B cell (primary cell): ENCODE results near the gene MAPK14. TPM values are rescaled to one million over a fixed set of nuclear protein-coding genes. Genes with fewer than 3 reads are reported as not detected.

Experiments used
- ATAC-seq: fragments of 200-7000 bp; cut with Tn5 transposase; one replicate; pipeline ENCODE4 v1.10.0; 2021; ENCODE audit warnings: low read depth, mild to moderate bottlenecking, moderate number of reproducible peaks, moderate library complexity
- CTCF ChIA-PET: fragments of 350-600 bp; sonication (Branson Sonifier 250); formaldehyde crosslinking; loops from one replicate; lab custom pipeline; 2021; ENCODE audit warnings: antibody characterized with exemption, inconsistent platforms; lab: Charles Lee
- POLR2A ChIA-PET: fragments of 350-600 bp; sonication (Branson Sonifier 250); formaldehyde crosslinking; loops from one replicate; lab custom pipeline; 2021; ENCODE audit warnings: antibody characterized with exemption; lab: Charles Lee
- DNase-seq: peaks from one replicate; pipeline ENCODE4 v3.0.0; 2013
- H2AFZ ChIP-seq: 2 replicates; pipeline ENCODE4 v1.6.1; 2012; ENCODE audit warnings: mild to moderate bottlenecking, low read depth, low read length; ENCODE audit not compliant: insufficient read depth, poor library complexity, severe bottlenecking
- H3K27ac ChIP-seq, 2 donors: 1 replicate in 1 of 2; 2 replicates in 1 of 2; pipeline ENCODE4 v1.5.1; 2012 to 2013; ENCODE audit warnings: low read length in 2 of 2, mild to moderate bottlenecking in 2 of 2, moderate library complexity in 1 of 2
- H3K27me3 ChIP-seq, 4 experiments: fragments of 200-600 bp in 1 of 4; sonication (generic) in 1 of 4; replicated peaks in 1 of 4; 1 replicate in 2 of 4; 2 replicates in 2 of 4; pipeline versions ENCODE4 v1.6.1 to v1.7.0; 2013 to 2016; ENCODE audit warnings: low read length in 3 of 4, mild to moderate bottlenecking in 2 of 4, mixed read lengths in 1 of 4, moderate library complexity in 1 of 4; ENCODE audit not compliant: insufficient read depth in 4 of 4, control insufficient read depth in 3 of 4; ENCODE audit errors: control extremely low read depth in 1 of 4
- H3K36me3 ChIP-seq, 2 experiments: replicated peaks in 1 of 2; 1 replicate in 1 of 2; 2 replicates in 1 of 2; pipeline versions ENCODE4 v1.6.1 to v1.7.1; 2013; ENCODE audit warnings: low read length in 1 of 2; ENCODE audit not compliant: insufficient read depth in 2 of 2, control insufficient read depth in 1 of 2; ENCODE audit errors: control extremely low read depth in 1 of 2, extremely low read depth in 1 of 2
- H3K4me1 ChIP-seq, 2 donors: fragments of 200-600 bp in 1 of 2; sonication (generic) in 1 of 2; 1 replicate in 1 of 2; 2 replicates in 1 of 2; pipeline versions ENCODE4 v1.5.1 to v1.6.1; 2013 to 2017; ENCODE audit warnings: low read length in 2 of 2; ENCODE audit not compliant: control insufficient read depth in 2 of 2, insufficient read depth in 2 of 2
- H3K4me2 ChIP-seq: replicated peaks from 2 replicates; pipeline ENCODE3; 2012; ENCODE audit warnings: mild to moderate bottlenecking, low read depth, low read length; ENCODE audit not compliant: poor library complexity, severe bottlenecking
- H3K4me3 ChIP-seq, 5 experiments: fragments of 200-600 bp in 1 of 5; sonication (generic) in 1 of 5; 1 replicate in 3 of 5; 2 replicates in 2 of 5; pipeline versions ENCODE4 v1.5.1 to v1.7.0; 2011 to 2016; ENCODE audit warnings: low read length in 4 of 5, mild to moderate bottlenecking in 4 of 5, low read depth in 2 of 5, control low read depth in 1 of 5, moderate library complexity in 1 of 5; ENCODE audit not compliant: insufficient read depth in 1 of 5; ENCODE audit errors: control extremely low read depth in 1 of 5, extremely low read depth in 1 of 5
- H3K79me2 ChIP-seq: fragments of 200-600 bp; sonication (generic); one replicate; pipeline ENCODE4 v1.6.0; 2016; ENCODE audit warnings: low read length; ENCODE audit not compliant: control insufficient read depth, insufficient read depth
- H3K9ac ChIP-seq: fragments of 200-600 bp; sonication (generic); 2 replicates; pipeline ENCODE4 v1.6.1; 2017; ENCODE audit warnings: mild to moderate bottlenecking, low read length, moderate library complexity
- H3K9me3 ChIP-seq, 3 donors: one replicate each; pipeline versions ENCODE4 v1.6.1 to v1.7.1; 2013; ENCODE audit warnings: low read length in 2 of 3; ENCODE audit not compliant: control insufficient read depth in 2 of 3, insufficient read depth in 1 of 3; ENCODE audit errors: control extremely low read depth in 1 of 3
- H4K20me1 ChIP-seq: 2 replicates; pipeline ENCODE4 v1.6.0; 2012; ENCODE audit warnings: mild to moderate bottlenecking, low read length; ENCODE audit not compliant: insufficient read depth, control insufficient read depth, poor library complexity, severe bottlenecking
- H3K27ac Mint-ChIP-seq: one replicate; pipeline ENCODE4 v1.8.0; 2021; ENCODE audit warnings: mixed read lengths
- H3K27me3 Mint-ChIP-seq: one replicate; pipeline ENCODE4 v1.8.0; 2021; ENCODE audit warnings: mixed read lengths
- H3K4me1 Mint-ChIP-seq: one replicate; pipeline ENCODE4 v1.8.0; 2021; ENCODE audit warnings: mixed read lengths
- H3K4me3 Mint-ChIP-seq: one replicate; pipeline ENCODE4 v1.8.0; 2021; ENCODE audit warnings: mixed read lengths
- H3K9me3 Mint-ChIP-seq: one replicate; pipeline ENCODE4 v1.8.0; 2022; ENCODE audit warnings: mixed read lengths; ENCODE audit not compliant: insufficient read depth
- CTCF ChIP-seq: fragments of 200-600 bp; IDR thresholded peaks from one replicate; pipeline ENCODE4 v1.8.0; 2022; ENCODE audit warnings: antibody characterized with exemption, mild to moderate bottlenecking
- EZH2 ChIP-seq: IDR thresholded peaks from 2 replicates; pipeline ENCODE4 v1.6.1; 2012; ENCODE audit warnings: borderline replicate concordance, low read depth, mild to moderate bottlenecking, moderate library complexity, low read length; ENCODE audit not compliant: insufficient read depth, poor library complexity, severe bottlenecking
- WGBS: methylation state at CpG from one replicate; pipeline ENCODE4 v1.1.5; 2013; ENCODE audit warnings: missing lambda C conversion rate; ENCODE audit not compliant: insufficient coverage; 5-methylcytosine and 5-hydroxymethylcytosine counted together
- intact Hi-C: fragments of 100-400 bp; cut with micrococcal nuclease; formaldehyde crosslinking; loops from one replicate; pipeline ENCODE4 v1.10.0; 2022
- polyA plus RNA-seq: library from polyadenylated mRNA; depleted of rRNA; stranded (reverse); fragments of >200 nt; gene quantifications from 2 replicates; pipeline ENCODE4 v1.2.3, GENCODE V29; 2012
- total RNA-seq, 2 donors: library from RNA; stranded (reverse); fragments of 120-200 nt in 1 of 2; gene quantifications; 1 replicate in 1 of 2; 2 replicates in 1 of 2; pipeline versions ENCODE4 v1.2.3 to v1.2.4, GENCODE V29; 2013 to 2022

MAPK14 gene
- total and polyA plus RNA-seq, 2 donors (not counting 1 experiment from before 2014, with no cell fraction given), result 19.5 to 50.4 TPM

DNA sequence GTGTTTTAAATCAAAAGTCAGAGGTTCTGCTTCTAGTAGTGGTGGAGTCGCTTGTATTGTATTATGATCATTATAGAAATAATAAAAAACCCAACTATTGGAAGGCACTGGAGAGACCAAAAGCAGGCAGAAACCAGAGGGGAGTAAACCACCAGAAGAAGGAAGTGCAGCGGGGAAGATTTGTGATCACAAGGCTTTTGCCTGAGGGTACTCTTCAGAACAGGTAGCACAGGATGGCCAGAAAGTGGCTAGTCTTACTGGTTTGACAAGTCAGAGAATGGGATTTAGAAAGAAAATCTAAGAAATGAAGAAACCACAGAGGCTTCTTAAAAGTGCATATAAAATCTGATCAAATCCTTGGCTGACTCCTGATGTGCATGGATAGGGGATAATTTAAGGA is 126.7 kb downstream of the MAPK14 start:
- WGBS, result 100% methylated on average over 1 of the region's 2 CpGs
- Histone ChIP-seq H3K36me3 (no peaks in the 10 kb centered on the region), H2AFZ (no peak overlapping the region), H3K27ac (no peak overlapping the region), H3K4me1 (no peaks in the 10 kb centered on the region), H3K9me3 (peaks cover 0 to 6% (median 0%) of the 10 kb centered on the region in 3 donors), H3K79me2 (no peaks in the 10 kb centered on the region), H3K9ac (no peak overlapping the region), H3K4me2 (no peak overlapping the region), H4K20me1 (no peaks in the 10 kb centered on the region), H3K27me3 (no peaks in the 10 kb centered on the region), H3K4me3 (no peak overlapping the region)
- H3K27me3 Mint-ChIP-seq, result no peaks in the 10 kb centered on the region
- no peak for TF ChIP-seq EZH2
- no peak for TF ChIP-seq CTCF
- intact Hi-C loops, result no loop called here
- no peaks in the 10 kb centered on the region for H3K4me1 Mint-ChIP-seq
- ChIA-PET POLR2A (no interaction called here), CTCF (no interaction called here)
- no peak overlapping the region for H3K27ac Mint-ChIP-seq
- H3K4me3 Mint-ChIP-seq, result no peak overlapping the region
- no peak for ATAC-seq
- H3K9me3 Mint-ChIP-seq, result no peaks in the 10 kb centered on the region
- DNase-seq, result no peak

- TF ChIP-seq EZH2 (no peak), CTCF (no peak)
- H3K9me3 Mint-ChIP-seq, result no peaks in the 10 kb centered on the region
- Histone ChIP-seq H3K36me3 (no peaks in the 10 kb centered on the region), H3K9me3 (peaks cover 1 to 11% (median 3%) of the 10 kb centered on the region in 3 donors), H3K79me2 (no peaks in the 10 kb centered on the region), H3K4me2 (no peak overlapping the region), H3K27me3 (no peaks in the 10 kb centered on the region), H3K4me1 (no peaks in the 10 kb centered on the region), H2AFZ (no peak overlapping the region), H3K4me3 (no peak overlapping the region), H3K9ac (no peak overlapping the region), H4K20me1 (no peaks in the 10 kb centered on the region), H3K27ac (no peak overlapping the region)
- ATAC-seq (no peak), DNase-seq (no peak)
- ChIA-PET CTCF (no interaction called here), POLR2A (no interaction called here)
- WGBS, result no CpG with 5 or more reads among the region's 2 CpGs
- intact Hi-C loops, result no loop called here
- no peaks in the 10 kb centered on the region for H3K4me1 Mint-ChIP-seq
- H3K27me3 Mint-ChIP-seq, result no peaks in the 10 kb centered on the region
- H3K27ac Mint-ChIP-seq, result no peak overlapping the region
- no peak overlapping the region for H3K4me3 Mint-ChIP-seq
These were observed 128.1 kb downstream of the MAPK14 start for GRCh38 chr6:36155662-36156061.
